Measurements from ENCODE around the gene FARS2.

FARS2 gene

DNA sequence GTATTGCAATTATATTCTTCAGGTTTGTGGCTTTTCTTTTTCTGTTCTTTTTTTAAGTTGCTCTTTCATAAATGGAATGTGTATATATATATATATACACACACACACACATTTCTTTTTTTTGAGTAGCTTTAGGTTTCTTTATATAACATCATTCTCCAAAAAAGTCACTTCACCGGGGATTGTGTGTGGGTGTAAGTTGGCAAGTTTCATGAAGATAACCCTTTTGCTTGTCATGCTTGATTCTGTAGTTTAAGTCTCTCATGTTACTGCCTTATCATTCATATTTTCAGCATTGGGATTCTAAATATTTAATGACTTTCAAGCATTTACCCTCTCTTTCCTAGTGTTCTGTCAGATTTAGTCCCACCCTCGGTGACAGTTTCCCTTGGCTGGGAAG, 181.0 kb downstream of the FARS2 start:
- H3K27ac ChIP-seq (ENCODE audit: low read depth, low read length, severe bottlenecking) = no peak overlapping the region
- H3K9me3 ChIP-seq (ENCODE audit: control insufficient read depth, low read length) = no peaks in the 10 kb centered on the region
- no peaks in the 10 kb centered on the region for H3K36me3 ChIP-seq (ENCODE audit: control insufficient read depth, insufficient read depth, low read length)
- no peak overlapping the region for H3K4me3 ChIP-seq (ENCODE audit: extremely low read depth, insufficient read depth, low read length, poor library complexity, severe bottlenecking)
- WGBS, 2 experiments (ENCODE audit: insufficient coverage in 2 of 2) = 86% methylated on average over 1 of the region's 2 CpGs; no CpG with 5 or more reads in 1 of the 2 experiments
- H3K4me1 ChIP-seq (ENCODE audit: control insufficient read depth, insufficient read depth, low read length, poor library complexity, severe bottlenecking) = no peaks in the 10 kb centered on the region

DNA sequence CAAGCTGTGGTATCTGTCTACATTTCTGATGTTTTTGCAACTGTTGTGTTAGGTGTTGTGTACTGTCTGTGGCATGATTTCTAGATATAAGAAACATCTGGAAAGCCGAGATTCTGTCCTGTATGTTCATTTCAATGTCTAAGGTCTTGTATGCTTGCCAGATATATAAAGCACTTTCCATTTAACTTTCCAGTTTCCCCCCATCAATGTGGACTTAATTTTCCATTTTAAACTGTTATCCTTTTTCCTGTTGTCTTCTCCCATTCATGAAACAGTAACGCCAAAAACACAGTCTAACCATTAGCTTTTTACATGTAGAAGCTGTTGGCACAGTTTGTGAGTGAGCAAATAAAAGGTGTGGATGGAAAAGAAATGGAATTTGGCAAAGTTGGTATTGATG, 181.6 kb downstream of the FARS2 start:
- Histone ChIP-seq H3K9me3 (ENCODE audit: control insufficient read depth, low read length) (no peaks in the 10 kb centered on the region), H3K27ac (ENCODE audit: low read depth, low read length, severe bottlenecking) (no peak overlapping the region), H3K4me1 (ENCODE audit: control insufficient read depth, insufficient read depth, low read length, poor library complexity, severe bottlenecking) (no peaks in the 10 kb centered on the region), H3K4me3 (ENCODE audit: extremely low read depth, insufficient read depth, low read length, poor library complexity, severe bottlenecking) (no peak overlapping the region), H3K36me3 (ENCODE audit: control insufficient read depth, insufficient read depth, low read length) (no peaks in the 10 kb centered on the region)
- WGBS, 2 experiments (ENCODE audit: insufficient coverage in 2 of 2) = no CpG with 5 or more reads among the region's 2 CpGs

DNA sequence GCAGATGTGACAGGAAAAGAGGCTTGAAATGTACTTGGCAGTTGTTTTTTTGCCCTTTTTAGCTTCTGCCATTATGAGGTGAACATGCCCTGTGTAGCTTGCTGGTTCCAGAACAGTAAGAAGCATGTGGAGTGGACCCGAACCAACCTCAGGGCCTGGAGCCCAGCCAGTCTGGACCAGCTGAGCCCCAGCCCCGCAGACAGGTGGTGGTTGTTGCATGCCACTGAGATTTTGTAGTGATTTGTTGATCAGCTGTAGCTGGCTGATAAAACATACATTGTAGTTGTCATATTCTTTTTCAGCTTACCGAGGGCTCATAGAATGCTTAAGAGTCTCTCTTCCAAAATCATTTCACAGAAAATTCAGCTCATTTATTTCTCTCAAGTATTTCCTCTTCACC, 182.2 kb downstream of the FARS2 start:
- H3K27ac ChIP-seq (ENCODE audit: low read depth, low read length, severe bottlenecking) = no peak overlapping the region

DNA sequence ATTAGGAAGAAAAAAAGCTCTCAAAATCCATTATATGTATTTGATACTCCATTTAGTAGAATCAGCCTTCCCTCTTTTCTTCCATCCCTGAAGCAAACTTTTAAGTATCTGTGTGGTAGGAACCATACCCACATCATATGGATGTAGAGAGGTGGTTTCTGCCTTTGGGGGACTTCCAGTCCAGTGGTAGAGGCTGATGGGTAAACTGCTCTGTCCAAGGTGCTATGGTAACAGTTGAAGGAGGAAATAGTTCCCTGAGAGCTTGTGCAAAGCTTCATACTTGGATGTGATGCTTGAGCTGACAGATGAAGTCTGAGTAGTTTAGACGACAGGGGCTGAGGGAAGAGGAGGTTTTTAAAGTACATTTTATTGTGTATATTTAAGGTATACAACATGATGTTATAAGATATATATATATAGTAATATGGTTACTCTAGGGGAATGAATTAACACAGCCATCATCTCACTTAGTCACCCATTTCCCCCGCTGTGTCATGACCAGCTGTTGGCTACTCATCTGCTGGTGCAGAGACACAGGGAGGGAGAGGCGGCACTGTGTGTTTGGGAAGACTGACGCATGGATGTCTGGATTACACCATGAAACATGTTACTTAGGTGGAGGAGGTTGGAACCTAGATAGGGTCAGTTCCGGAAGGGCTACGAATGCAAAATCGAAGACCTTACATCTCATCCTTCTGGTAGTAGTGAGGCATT, 185.2 kb downstream of the FARS2 start:
- Histone ChIP-seq H3K36me3 (ENCODE audit: control insufficient read depth, insufficient read depth, low read length) (no peaks in the 10 kb centered on the region), H3K4me3 (ENCODE audit: extremely low read depth, insufficient read depth, low read length, poor library complexity, severe bottlenecking) (no peak overlapping the region), H3K4me1 (ENCODE audit: control insufficient read depth, insufficient read depth, low read length, poor library complexity, severe bottlenecking) (no peaks in the 10 kb centered on the region), H3K9me3 (ENCODE audit: control insufficient read depth, low read length) (no peaks in the 10 kb centered on the region), H3K27ac (ENCODE audit: low read depth, low read length, severe bottlenecking) (no peak overlapping the region)
- WGBS, 2 experiments (ENCODE audit: insufficient coverage in 2 of 2) = 74 to 100% methylated on average over 2 to 4 of the region's 7 CpGs

More for the DNA sequence above, 182.2 kb downstream of the FARS2 start:
- Histone ChIP-seq H3K4me1 (ENCODE audit: control insufficient read depth, insufficient read depth, low read length, poor library complexity, severe bottlenecking) (no peaks in the 10 kb centered on the region), H3K4me3 (ENCODE audit: extremely low read depth, insufficient read depth, low read length, poor library complexity, severe bottlenecking) (no peak overlapping the region), H3K36me3 (ENCODE audit: control insufficient read depth, insufficient read depth, low read length) (no peaks in the 10 kb centered on the region), H3K9me3 (ENCODE audit: control insufficient read depth, low read length) (no peaks in the 10 kb centered on the region)
- 100% methylated on average over 1 of the region's 3 CpGs; no CpG with 5 or more reads in 1 of the 2 experiments for WGBS, 2 experiments (ENCODE audit: insufficient coverage in 2 of 2)

DNA sequence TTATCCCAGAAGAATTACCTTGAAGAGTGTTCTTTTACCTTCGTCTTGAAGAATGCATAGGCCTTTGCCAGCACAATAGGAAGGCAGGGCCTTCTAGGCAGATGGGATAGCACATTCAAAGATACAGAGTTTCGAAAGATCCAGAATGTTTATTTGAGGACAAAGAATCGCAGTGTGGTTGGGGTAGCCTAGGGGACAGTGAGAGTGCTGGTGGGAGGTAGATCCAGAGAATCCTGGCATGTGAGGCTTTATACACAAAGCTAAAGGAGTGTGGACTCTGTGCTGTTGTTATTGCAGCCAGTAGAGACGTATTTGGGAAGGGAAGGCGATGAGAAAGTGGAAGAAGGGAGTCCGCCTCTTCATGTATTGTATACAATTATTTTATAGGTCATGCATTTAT, 186.6 kb downstream of the FARS2 start:
- WGBS, 2 experiments (ENCODE audit: insufficient coverage in 2 of 2) = 80 to 85% methylated on average over 3 of the region's 6 CpGs
- H3K9me3 ChIP-seq (ENCODE audit: control insufficient read depth, low read length) = no peaks in the 10 kb centered on the region

DNA sequence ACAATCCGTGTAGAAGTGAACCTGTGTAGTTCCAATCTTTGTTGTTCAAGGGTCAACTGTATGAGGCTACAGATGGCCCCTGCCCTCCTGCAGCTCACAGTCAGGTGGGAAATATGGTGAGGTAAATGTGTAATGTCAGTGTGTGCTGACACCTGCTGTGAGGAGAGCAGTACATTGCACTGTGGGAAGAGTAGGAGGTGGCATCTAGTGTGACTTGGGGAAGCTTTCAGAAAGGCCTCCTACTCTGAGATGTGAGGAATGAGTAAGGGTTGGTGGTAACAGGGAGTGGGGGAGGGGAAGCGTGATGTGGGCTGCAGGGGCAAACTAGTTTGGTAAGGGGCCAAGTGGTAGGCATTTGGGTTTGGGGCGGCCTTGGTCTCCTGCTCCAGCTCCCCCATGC, 188.8 kb downstream of the FARS2 start:
- H3K4me3 ChIP-seq (ENCODE audit: extremely low read depth, insufficient read depth, low read length, poor library complexity, severe bottlenecking) = no peak overlapping the region
- H3K27ac ChIP-seq (ENCODE audit: low read depth, low read length, severe bottlenecking) = no peak overlapping the region
- H3K36me3 ChIP-seq (ENCODE audit: control insufficient read depth, insufficient read depth, low read length) = no peaks in the 10 kb centered on the region
- no peaks in the 10 kb centered on the region for H3K4me1 ChIP-seq (ENCODE audit: control insufficient read depth, insufficient read depth, low read length, poor library complexity, severe bottlenecking)
- no peaks in the 10 kb centered on the region for H3K9me3 ChIP-seq (ENCODE audit: control insufficient read depth, low read length)
- 84 to 100% methylated on average over 2 of the region's 3 CpGs for WGBS, 2 experiments (ENCODE audit: insufficient coverage in 2 of 2)

More for the DNA sequence above, 186.6 kb downstream of the FARS2 start:
- Histone ChIP-seq H3K4me1 (ENCODE audit: control insufficient read depth, insufficient read depth, low read length, poor library complexity, severe bottlenecking) (no peaks in the 10 kb centered on the region), H3K27ac (ENCODE audit: low read depth, low read length, severe bottlenecking) (no peak overlapping the region), H3K36me3 (ENCODE audit: control insufficient read depth, insufficient read depth, low read length) (no peaks in the 10 kb centered on the region), H3K4me3 (ENCODE audit: extremely low read depth, insufficient read depth, low read length, poor library complexity, severe bottlenecking) (no peak overlapping the region)

DNA sequence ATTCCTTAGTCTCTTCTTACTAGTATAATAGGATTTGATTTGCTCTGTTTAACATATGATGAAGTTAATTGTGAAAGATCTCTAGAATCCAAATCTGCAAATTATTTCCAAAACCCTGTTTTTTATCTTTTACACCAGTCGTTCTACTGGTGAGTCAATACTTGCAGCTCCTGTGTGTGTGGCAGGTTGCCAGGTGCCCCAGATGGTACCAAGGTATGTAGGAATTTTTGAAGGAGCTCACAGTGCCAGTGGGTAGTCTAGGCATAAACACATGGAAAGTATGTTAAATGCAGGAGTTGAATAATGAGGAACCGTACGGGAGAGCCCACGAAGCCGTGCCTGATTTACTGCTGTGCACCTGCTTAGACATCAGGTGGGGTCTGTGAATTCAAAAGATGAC, 192.2 kb downstream of the FARS2 start:
- Histone ChIP-seq H3K4me3 (ENCODE audit: extremely low read depth, insufficient read depth, low read length, poor library complexity, severe bottlenecking) (no peak overlapping the region), H3K36me3 (ENCODE audit: control insufficient read depth, insufficient read depth, low read length) (no peaks in the 10 kb centered on the region), H3K27ac (ENCODE audit: low read depth, low read length, severe bottlenecking) (no peak overlapping the region), H3K9me3 (ENCODE audit: control insufficient read depth, low read length) (no peaks in the 10 kb centered on the region), H3K4me1 (ENCODE audit: control insufficient read depth, insufficient read depth, low read length, poor library complexity, severe bottlenecking) (no peaks in the 10 kb centered on the region)
- WGBS, 2 experiments (ENCODE audit: insufficient coverage in 2 of 2) = 84 to 100% methylated on average over 3 to 4 of the region's 5 CpGs

DNA sequence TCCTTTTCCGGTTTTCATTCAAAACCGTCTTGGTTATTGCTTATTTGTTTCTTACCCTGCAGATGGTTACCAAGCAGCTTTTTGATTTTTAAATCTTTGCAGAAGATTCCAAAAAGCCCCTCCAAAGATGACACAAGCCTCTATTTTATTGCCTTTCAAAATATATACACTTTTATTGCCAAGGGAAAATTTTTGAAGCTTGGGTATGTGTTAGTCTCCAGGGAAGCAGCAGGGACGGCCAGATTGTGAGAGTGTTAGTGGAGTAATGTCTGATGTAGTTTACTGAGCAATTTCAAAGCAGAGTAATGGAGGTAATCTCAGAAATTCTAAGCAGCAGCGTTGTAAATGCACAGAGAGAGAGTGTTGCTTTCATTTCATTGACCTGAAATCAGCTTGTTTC, 193.8 kb downstream of the FARS2 start:
- H3K9me3 ChIP-seq (ENCODE audit: control insufficient read depth, low read length) = no peaks in the 10 kb centered on the region
- no peaks in the 10 kb centered on the region for H3K4me1 ChIP-seq (ENCODE audit: control insufficient read depth, insufficient read depth, low read length, poor library complexity, severe bottlenecking)
- H3K36me3 ChIP-seq (ENCODE audit: control insufficient read depth, insufficient read depth, low read length) = no peaks in the 10 kb centered on the region
- no peak overlapping the region for H3K27ac ChIP-seq (ENCODE audit: low read depth, low read length, severe bottlenecking)
- H3K4me3 ChIP-seq (ENCODE audit: extremely low read depth, insufficient read depth, low read length, poor library complexity, severe bottlenecking) = no peak overlapping the region
- WGBS, 2 experiments (ENCODE audit: insufficient coverage in 2 of 2) = 71 to 93% methylated on average over 3 to 4 of the region's 4 CpGs

DNA sequence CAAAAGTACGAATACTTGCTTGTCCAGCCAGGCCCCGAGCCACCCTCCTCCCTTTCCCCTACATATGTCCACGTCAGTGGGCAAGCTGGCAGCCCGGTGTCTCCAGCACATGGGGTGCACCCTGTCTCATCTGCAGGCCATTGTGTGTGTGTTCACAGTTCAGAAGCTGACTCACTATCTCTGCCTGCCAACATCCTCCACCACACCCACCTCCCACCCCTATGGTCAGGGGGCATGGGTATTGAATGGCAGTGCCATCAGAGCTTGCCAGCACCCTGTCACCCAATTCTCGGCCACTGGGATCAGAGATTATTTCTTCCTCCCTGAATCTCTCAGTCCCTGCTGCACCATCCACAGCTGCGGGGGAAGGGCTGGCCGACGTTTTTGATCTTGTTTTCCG, 195.7 kb downstream of the FARS2 start:
- Histone ChIP-seq H3K4me3 (ENCODE audit: extremely low read depth, insufficient read depth, low read length, poor library complexity, severe bottlenecking) (no peak overlapping the region), H3K27ac (ENCODE audit: low read depth, low read length, severe bottlenecking) (no peak overlapping the region)
- 87 to 90% methylated on average over 5 to 8 of the region's 9 CpGs for WGBS, 2 experiments (ENCODE audit: insufficient coverage in 2 of 2)

DNA sequence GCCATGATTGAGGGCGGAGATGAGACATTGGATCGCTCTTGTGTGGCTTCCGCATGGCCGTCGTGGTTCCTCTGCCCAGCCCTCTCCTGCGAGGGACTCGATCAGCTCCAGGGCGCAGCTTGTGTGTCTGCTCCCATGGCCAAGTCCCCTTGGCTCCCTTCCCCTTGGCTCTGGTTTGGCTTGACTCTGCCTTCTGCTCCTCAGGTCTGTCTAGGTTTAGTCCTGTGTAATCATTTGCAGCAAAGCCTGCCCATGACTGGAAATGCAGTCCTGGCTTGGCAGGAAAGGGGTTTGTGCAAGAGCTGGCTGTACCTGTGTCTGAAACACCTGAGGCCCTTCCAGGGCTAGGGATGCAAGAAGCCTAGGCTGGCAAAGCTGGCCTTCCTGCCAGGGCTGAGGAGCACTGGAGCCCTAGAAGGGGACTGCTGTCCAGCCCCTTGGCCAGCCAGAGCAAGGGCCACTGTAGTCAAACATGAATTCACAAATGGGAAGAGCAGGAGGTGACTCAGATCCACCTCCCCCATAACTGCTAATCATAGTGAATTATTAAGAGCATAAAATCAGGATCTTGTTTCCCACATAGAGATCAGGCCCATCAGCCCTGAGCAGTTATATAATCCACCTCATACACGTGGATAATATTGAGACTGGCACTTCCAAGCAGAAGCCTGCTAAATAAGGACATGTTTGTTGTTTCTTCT, 196.8 kb downstream of the FARS2 start:
- Histone ChIP-seq H3K4me3 (ENCODE audit: extremely low read depth, insufficient read depth, low read length, poor library complexity, severe bottlenecking) (no peak overlapping the region), H3K4me1 (ENCODE audit: control insufficient read depth, insufficient read depth, low read length, poor library complexity, severe bottlenecking) (no peaks in the 10 kb centered on the region), H3K27ac (ENCODE audit: low read depth, low read length, severe bottlenecking) (no peak overlapping the region), H3K36me3 (ENCODE audit: control insufficient read depth, insufficient read depth, low read length) (no peaks in the 10 kb centered on the region), H3K9me3 (ENCODE audit: control insufficient read depth, low read length) (no peaks in the 10 kb centered on the region)
- WGBS, 2 experiments (ENCODE audit: insufficient coverage in 2 of 2) = 97 to 99% methylated on average over 8 of the region's 9 CpGs

More for the DNA sequence above, 195.7 kb downstream of the FARS2 start:
- H3K4me1 ChIP-seq (ENCODE audit: control insufficient read depth, insufficient read depth, low read length, poor library complexity, severe bottlenecking) = no peaks in the 10 kb centered on the region
- no peaks in the 10 kb centered on the region for H3K9me3 ChIP-seq (ENCODE audit: control insufficient read depth, low read length)
- no peaks in the 10 kb centered on the region for H3K36me3 ChIP-seq (ENCODE audit: control insufficient read depth, insufficient read depth, low read length)

DNA sequence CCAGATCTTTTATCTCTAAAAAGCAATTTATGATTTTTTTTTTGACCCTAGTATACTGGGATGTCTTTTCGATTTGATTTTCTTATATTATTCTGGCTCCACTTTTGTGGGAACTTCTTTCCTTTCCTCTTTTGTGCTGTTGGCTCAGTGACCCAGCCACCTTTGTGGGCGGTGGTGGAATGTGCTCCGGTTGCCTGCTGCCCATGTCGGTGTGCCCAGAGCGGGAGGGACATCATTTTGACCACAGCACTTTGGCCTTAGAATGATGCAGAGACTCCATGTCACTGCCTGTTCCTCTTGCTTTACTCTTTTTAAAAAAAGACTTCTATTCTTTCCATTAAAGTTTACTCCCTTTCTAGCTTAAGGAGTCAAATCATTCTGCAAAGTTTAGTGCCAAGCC, 198.0 kb downstream of the FARS2 start:
- no peaks in the 10 kb centered on the region for H3K36me3 ChIP-seq (ENCODE audit: control insufficient read depth, insufficient read depth, low read length)
- no peak overlapping the region for H3K4me3 ChIP-seq (ENCODE audit: extremely low read depth, insufficient read depth, low read length, poor library complexity, severe bottlenecking)
- no peaks in the 10 kb centered on the region for H3K4me1 ChIP-seq (ENCODE audit: control insufficient read depth, insufficient read depth, low read length, poor library complexity, severe bottlenecking)
- no peak overlapping the region for H3K27ac ChIP-seq (ENCODE audit: low read depth, low read length, severe bottlenecking)
- WGBS, 2 experiments (ENCODE audit: insufficient coverage in 2 of 2) = 93 to 98% methylated on average over 3 to 4 of the region's 5 CpGs
- H3K9me3 ChIP-seq (ENCODE audit: control insufficient read depth, low read length) = no peaks in the 10 kb centered on the region

Data from mesodermal cell (in vitro differentiated cells).